ENCODE data around the gene LMTK2.

The LMTK2 gene

DNA sequence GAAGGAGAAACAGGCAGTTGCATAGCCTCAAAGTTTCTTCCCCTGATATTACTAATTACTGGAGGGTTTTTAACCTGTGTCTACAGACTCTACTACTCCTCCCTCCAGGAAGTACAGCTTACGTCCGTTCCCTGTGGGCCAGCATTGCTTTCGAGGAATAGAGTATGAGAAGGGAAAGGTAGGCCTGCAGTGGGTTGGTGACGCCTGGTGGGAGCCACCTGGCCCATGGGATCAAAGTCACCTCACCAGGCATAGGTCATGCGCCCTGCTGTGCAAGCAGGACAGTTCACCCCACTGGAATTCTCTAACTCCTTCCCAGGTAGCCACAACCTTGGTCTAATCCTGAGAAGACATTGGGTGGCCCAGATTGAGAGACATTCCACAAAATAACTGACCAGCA lies 29.8 kb downstream of the LMTK2 start:
- TF ChIP-seq TAF1 (IDR thresholded peaks at IDR 0.05; ENCODE audit: borderline replicate concordance, insufficient read depth, low read length): no peak

GRCh38 chr7:98137134-98137825 lies 30.6 kb downstream of the LMTK2 start:
- TF ChIP-seq SIN3A (IDR thresholded peaks at IDR 0.05; ENCODE audit: borderline replicate concordance, insufficient read depth, low read length): no peak

GRCh38 chr7:98137826-98138151 lies 31.1 kb downstream of the LMTK2 start:
- no peak for TF ChIP-seq FOXP2 (optimal IDR thresholded peaks at IDR 0.05; ENCODE audit: borderline replicate concordance, extremely low read depth, extremely low read length, insufficient read depth)
- TF ChIP-seq POLR2AphosphoS5 (IDR thresholded peaks at IDR 0.05; ENCODE audit: low read depth, low read length): no peak

- TF ChIP-seq POLR2AphosphoS5 (IDR thresholded peaks at IDR 0.05; ENCODE audit: low read depth, low read length) (no peak), TAF1 (IDR thresholded peaks at IDR 0.05; ENCODE audit: borderline replicate concordance, insufficient read depth, low read length) (no peak), FOXP2 (optimal IDR thresholded peaks at IDR 0.05; ENCODE audit: borderline replicate concordance, extremely low read depth, extremely low read length, insufficient read depth) (no peak), SIN3A (IDR thresholded peaks at IDR 0.05; ENCODE audit: borderline replicate concordance, insufficient read depth, low read length) (no peak), REST (IDR thresholded peaks at IDR 0.05; ENCODE audit: insufficient read depth in 1 of 2, low read depth in 2 of 2, low read length in 2 of 2) (no peak)
Observed at GRCh38 chr7:98138672-98139071, 32.0 kb downstream of the LMTK2 start.

DNA sequence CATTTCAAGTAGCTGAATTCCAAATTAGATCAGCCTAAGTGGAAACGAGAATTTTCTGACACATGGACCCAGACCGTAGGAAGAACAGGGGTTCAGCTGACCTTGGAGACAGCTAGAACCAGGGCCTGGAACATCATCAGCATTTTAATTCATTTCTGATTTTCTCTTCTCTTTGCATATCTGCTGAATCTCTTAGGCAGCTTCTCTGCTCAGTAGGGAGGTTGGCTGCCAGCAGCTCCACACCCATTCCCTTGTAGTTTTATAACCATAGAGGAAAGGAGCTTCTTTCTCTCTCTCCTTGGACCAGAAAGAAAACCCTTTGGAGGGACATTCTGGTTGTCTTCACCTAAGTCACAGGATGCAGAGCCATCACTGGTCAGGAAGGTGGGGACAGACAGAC lies 36.0 kb downstream of the LMTK2 start:
- no peak for TF ChIP-seq REST (IDR thresholded peaks at IDR 0.05; ENCODE audit: insufficient read depth in 1 of 2, low read depth in 2 of 2, low read length in 2 of 2)
- no peak for TF ChIP-seq FOXP2 (optimal IDR thresholded peaks at IDR 0.05; ENCODE audit: borderline replicate concordance, extremely low read depth, extremely low read length, insufficient read depth)
- TF ChIP-seq SIN3A (IDR thresholded peaks at IDR 0.05; ENCODE audit: borderline replicate concordance, insufficient read depth, low read length): no peak

DNA sequence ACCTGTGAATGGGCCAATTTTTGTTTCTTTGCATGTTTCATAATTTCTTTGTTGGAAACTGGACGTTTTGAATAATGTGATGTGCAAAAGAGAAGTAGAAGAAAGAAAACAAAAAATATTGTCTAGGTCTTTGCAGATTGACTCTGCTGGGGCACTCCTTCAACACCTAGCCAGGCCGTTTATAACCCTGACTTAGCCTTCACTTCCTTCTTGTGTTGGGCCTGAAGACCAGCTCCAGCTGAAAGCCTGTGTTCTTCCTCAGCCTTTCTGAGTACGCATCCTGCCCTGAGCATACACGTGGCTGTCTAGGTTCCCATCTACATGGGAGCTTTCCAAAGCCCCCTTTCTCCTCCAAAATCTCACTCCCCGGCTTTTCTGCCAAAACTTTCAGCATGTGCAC lies 41.9 kb downstream of the LMTK2 start:
- no peak for TF ChIP-seq FOXP2 (optimal IDR thresholded peaks at IDR 0.05; ENCODE audit: borderline replicate concordance, extremely low read depth, extremely low read length, insufficient read depth)
- no peak for TF ChIP-seq TAF1 (IDR thresholded peaks at IDR 0.05; ENCODE audit: borderline replicate concordance, insufficient read depth, low read length)
- TF ChIP-seq SIN3A (IDR thresholded peaks at IDR 0.05; ENCODE audit: borderline replicate concordance, insufficient read depth, low read length): no peak
- no peak for TF ChIP-seq REST (IDR thresholded peaks at IDR 0.05; ENCODE audit: insufficient read depth in 1 of 2, low read depth in 2 of 2, low read length in 2 of 2)
- no peak for TF ChIP-seq POLR2AphosphoS5 (IDR thresholded peaks at IDR 0.05; ENCODE audit: low read depth, low read length)

GRCh38 chr7:98149116-98149692 lies 42.5 kb downstream of the LMTK2 start:
- TF ChIP-seq FOXP2 (optimal IDR thresholded peaks at IDR 0.05; ENCODE audit: borderline replicate concordance, extremely low read depth, extremely low read length, insufficient read depth) (no peak), SIN3A (IDR thresholded peaks at IDR 0.05; ENCODE audit: borderline replicate concordance, insufficient read depth, low read length) (no peak), TAF1 (IDR thresholded peaks at IDR 0.05; ENCODE audit: borderline replicate concordance, insufficient read depth, low read length) (no peak), REST (IDR thresholded peaks at IDR 0.05; ENCODE audit: insufficient read depth in 1 of 2, low read depth in 2 of 2, low read length in 2 of 2) (no peak), POLR2AphosphoS5 (IDR thresholded peaks at IDR 0.05; ENCODE audit: low read depth, low read length) (no peak)
